CD4-positive, alpha-beta T cell (primary cell): ENCODE data around the gene PBLD. TPM values are rescaled to one million over a fixed set of nuclear protein-coding genes. Genes with fewer than 3 reads are reported as not detected.
"Not testable (repeated sequence)": the region's sequence is repeated elsewhere in the genome, so short reads cannot be mapped to it uniquely, and the experiment has no call there.

ENCODE experiments used
- ATAC-seq: fragments of 200-7000 bp; cut with Tn5 transposase; one replicate; pipeline ENCODE4 v1.10.0; 2022; ENCODE audit warnings: mild to moderate bottlenecking; ENCODE audit not compliant: poor library complexity
- CTCF ChIA-PET: fragments of 350-600 bp; sonication (Branson Sonifier 250); formaldehyde crosslinking; loops from one replicate; lab custom pipeline; 2021; ENCODE audit warnings: antibody characterized with exemption, inconsistent platforms; lab: Charles Lee
- POLR2A ChIA-PET: fragments of 350-600 bp; sonication (Branson Sonifier 250); formaldehyde crosslinking; loops from one replicate; lab custom pipeline; 2021; ENCODE audit warnings: antibody characterized with exemption, inconsistent platforms; lab: Charles Lee
- DNase-seq, 14 experiments: peaks; one replicate each; pipeline ENCODE4 v3.0.0-alpha.2; 2013 to 2020; ENCODE audit warnings: mixed read lengths in 2 of 14
- H3K27ac ChIP-seq, 2 donors: one replicate each; pipeline versions ENCODE4 v1.5.1 to v1.7.0; 2013; ENCODE audit warnings: low read length in 2 of 2, low read depth in 1 of 2, mild to moderate bottlenecking in 1 of 2
- H3K27me3 ChIP-seq, 2 experiments: 1 replicate in 1 of 2; 2 replicates in 1 of 2; pipeline versions ENCODE4 v1.6.1 to v1.7.0; 2013; ENCODE audit warnings: low read length in 2 of 2, control low read depth in 1 of 2, mild to moderate bottlenecking in 1 of 2, moderate library complexity in 1 of 2; ENCODE audit not compliant: insufficient read depth in 2 of 2, control insufficient read depth in 1 of 2
- H3K36me3 ChIP-seq: one replicate; pipeline ENCODE4 v1.6.1; 2013; ENCODE audit warnings: low read length, control low read depth; ENCODE audit not compliant: insufficient read depth
- H3K4me1 ChIP-seq: one replicate; pipeline ENCODE4 v1.6.1; 2013; ENCODE audit warnings: low read length, control low read depth; ENCODE audit not compliant: insufficient read depth
- H3K4me3 ChIP-seq: one replicate; pipeline ENCODE4 v1.5.1; 2013; ENCODE audit warnings: mild to moderate bottlenecking, low read length, moderate library complexity
- H3K9me3 ChIP-seq, 2 experiments: 1 replicate in 1 of 2; 2 replicates in 1 of 2; pipeline versions ENCODE4 v1.6.1 to v1.7.0; 2013; ENCODE audit warnings: low read length in 2 of 2, mild to moderate bottlenecking in 2 of 2, control low read depth in 1 of 2, moderate library complexity in 1 of 2; ENCODE audit not compliant: control insufficient read depth in 1 of 2, insufficient read depth in 1 of 2
- H3K27ac Mint-ChIP-seq: one replicate; pipeline ENCODE4 v1.8.0; 2020; ENCODE audit warnings: mixed read lengths
- H3K27me3 Mint-ChIP-seq: one replicate; pipeline ENCODE4 v1.8.0; 2021; ENCODE audit warnings: mixed read lengths
- H3K36me3 Mint-ChIP-seq: one replicate; pipeline ENCODE4 v1.8.0; 2021; ENCODE audit warnings: low read depth, mixed read lengths
- H3K4me1 Mint-ChIP-seq: one replicate; pipeline ENCODE4 v1.8.0; 2021; ENCODE audit warnings: low read depth, mixed read lengths
- H3K4me3 Mint-ChIP-seq: one replicate; pipeline ENCODE4 v1.8.0; 2020; ENCODE audit warnings: mild to moderate bottlenecking, mixed read lengths
- H3K9me3 Mint-ChIP-seq: one replicate; pipeline ENCODE4 v1.8.0; 2020; ENCODE audit warnings: mixed read lengths
- CTCF ChIP-seq: fragments of 200-600 bp; IDR thresholded peaks from one replicate; pipeline ENCODE4 v1.8.0; 2022; ENCODE audit warnings: antibody characterized with exemption, mild to moderate bottlenecking
- intact Hi-C, 2 experiments: fragments of 100-400 bp; cut with DNase I in 1 of 2; cut with micrococcal nuclease in 1 of 2; formaldehyde crosslinking; loops; one replicate each; pipeline versions ENCODE4 v1.15.1 to v1.9.0; 2023 to 2025; cut with DNase I, micrococcal nuclease
- total RNA-seq, 174 experiments: library from RNA in 2 of 174; stranded (reverse) in 2 of 174; gene quantifications; one replicate each; pipeline ENCODE4 v1.2.3 and lab custom pipeline; 2021 to 2026

Gene PBLD
- total RNA-seq, 2 experiments from 2014 or later, result 1.6 to 1.7 TPM

GRCh38 chr10:68249297-68249696 lies 83.4 kb downstream of the PBLD start:
- Mint-ChIP-seq H3K9me3 (no peaks in the 10 kb centered on the region), H3K36me3 (no peaks in the 10 kb centered on the region), H3K4me3 (no peak overlapping the region), H3K27me3 (no peaks in the 10 kb centered on the region), H3K4me1 (no peaks in the 10 kb centered on the region), H3K27ac (no peak overlapping the region)
- ChIA-PET CTCF (no interaction called here), POLR2A (no interaction called here)
- intact Hi-C loops, result no loop called here
- Histone ChIP-seq H3K4me3 (no peak overlapping the region), H3K9me3 (no peaks in the 10 kb centered on the region), H3K4me1 (no peaks in the 10 kb centered on the region), H3K27ac (no peak overlapping the region), H3K36me3 (no peaks in the 10 kb centered on the region), H3K27me3 (no peaks in the 10 kb centered on the region)
- TF ChIP-seq CTCF, result no peak
- ATAC-seq, result no peak
- no peak for DNase-seq

GRCh38 chr10:68247931-68248330 lies 84.8 kb downstream of the PBLD start:
- H3K27me3 ChIP-seq, result no peaks in the 10 kb centered on the region
- no peaks in the 10 kb centered on the region for H3K36me3 ChIP-seq
- ATAC-seq (no peak), DNase-seq (no peak)
- no peak overlapping the region for H3K4me3 Mint-ChIP-seq
- H3K27ac ChIP-seq, result no peak overlapping the region
- no peaks in the 10 kb centered on the region for H3K27me3 Mint-ChIP-seq
- no peaks in the 10 kb centered on the region for H3K9me3 ChIP-seq
- no peaks in the 10 kb centered on the region for H3K4me1 ChIP-seq
- no peak overlapping the region for H3K27ac Mint-ChIP-seq
- intact Hi-C loops, result no loop called here
- no peak overlapping the region for H3K4me3 ChIP-seq
- H3K36me3 Mint-ChIP-seq, result no peaks in the 10 kb centered on the region
- H3K4me1 Mint-ChIP-seq, result no peaks in the 10 kb centered on the region
- TF ChIP-seq CTCF, result no peak
- H3K9me3 Mint-ChIP-seq, result no peaks in the 10 kb centered on the region
- CTCF ChIA-PET, result no interaction called here
- POLR2A ChIA-PET, result no interaction called here

GRCh38 chr10:68246397-68246796 lies 86.3 kb downstream of the PBLD start:
- H3K4me1 ChIP-seq, CTCF ChIA-PET, POLR2A ChIA-PET, H3K4me3 Mint-ChIP-seq, ATAC-seq, H3K9me3 ChIP-seq, H3K36me3 ChIP-seq, H3K27ac ChIP-seq, H3K27me3 ChIP-seq, H3K27me3 Mint-ChIP-seq, H3K27ac Mint-ChIP-seq, H3K4me1 Mint-ChIP-seq, DNase-seq, H3K4me3 ChIP-seq, H3K9me3 Mint-ChIP-seq, intact Hi-C loops, H3K36me3 Mint-ChIP-seq: not testable (repeated sequence)

- Histone ChIP-seq H3K4me3 (no peak overlapping the region), H3K4me1 (no peaks in the 10 kb centered on the region), H3K27ac (no peak overlapping the region), H3K27me3 (no peaks in the 10 kb centered on the region), H3K36me3 (no peaks in the 10 kb centered on the region), H3K9me3 (no peaks in the 10 kb centered on the region)
- no peak for TF ChIP-seq CTCF
- no peaks in the 10 kb centered on the region for H3K36me3 Mint-ChIP-seq
- H3K27me3 Mint-ChIP-seq, result no peaks in the 10 kb centered on the region
- POLR2A ChIA-PET, result no interaction called here
- DNase-seq, result no peak
- CTCF ChIA-PET, result no interaction called here
- intact Hi-C loops, result no loop called here
- H3K4me1 Mint-ChIP-seq, result no peaks in the 10 kb centered on the region
- no peak overlapping the region for H3K27ac Mint-ChIP-seq
- no peak overlapping the region for H3K4me3 Mint-ChIP-seq
- no peak for ATAC-seq
- H3K9me3 Mint-ChIP-seq, result no peaks in the 10 kb centered on the region
Observed at GRCh38 chr10:68242051-68242450, 90.7 kb downstream of the PBLD start.
